Mucosa of gallbladder (tissue), 1 donor: Measurements from ENCODE around the gene RALY. TPM values are rescaled to one million over a fixed set of nuclear protein-coding genes. Genes with fewer than 3 reads are reported as not detected.

Experiments
- DNase-seq: peaks from one replicate; pipeline ENCODE4 v3.0.0-alpha.2; 2020; ENCODE audit warnings: low spot score
- total RNA-seq: library from RNA; stranded (reverse); gene quantifications from one replicate; pipeline ENCODE4 v1.2.1, GENCODE V29; 2021
- donor health status: DM: no; HTN: no; CAD: no.

Gene RALY
- total RNA-seq, 1 donor from 2014 or later, result 116 TPM

GRCh38 chr20:34047010-34047687 lies 53.4 kb downstream of the RALY start:
- DNase-seq, result no peak

GRCh38 chr20:34047917-34048316 lies 54.2 kb downstream of the RALY start:
- DNase-seq, result no peak

- DNase-seq, result no peak
Observed at GRCh38 chr20:34049389-34049788, 55.7 kb downstream of the RALY start.

GRCh38 chr20:34049897-34050695 lies 56.4 kb downstream of the RALY start:
- no peak for DNase-seq

- no peak for DNase-seq
Observed at GRCh38 chr20:34052414-34052813, 58.7 kb downstream of the RALY start.

GRCh38 chr20:34055290-34055689 lies 61.6 kb downstream of the RALY start:
- no peak for DNase-seq

- no peak for DNase-seq
Observed at GRCh38 chr20:34058831-34059230, 65.1 kb downstream of the RALY start.

GRCh38 chr20:34060970-34061369 lies 67.3 kb downstream of the RALY start:
- no peak for DNase-seq

GRCh38 chr20:34061695-34062094 lies 68.0 kb downstream of the RALY start:
- DNase-seq, result no peak

GRCh38 chr20:34062570-34063482 lies 69.1 kb downstream of the RALY start:
- no peak for DNase-seq

GRCh38 chr20:34064286-34064685 lies 70.6 kb downstream of the RALY start:
- DNase-seq, result no peak

- no peak for DNase-seq
Observed at GRCh38 chr20:34065260-34065659, 71.5 kb downstream of the RALY start.

- DNase-seq, result no peak
Observed at GRCh38 chr20:34066476-34067090, 72.9 kb downstream of the RALY start.

GRCh38 chr20:34068001-34068400 lies 74.3 kb downstream of the RALY start:
- no peak for DNase-seq

- DNase-seq, result peak; percentile 75
Observed at GRCh38 chr20:34069341-34070078, 75.8 kb downstream of the RALY start.

GRCh38 chr20:34070079-34070439 lies 76.3 kb downstream of the RALY start:
- no peak for DNase-seq

- no peak for DNase-seq
Observed at GRCh38 chr20:34070859-34071258, 77.1 kb downstream of the RALY start.

- no peak for DNase-seq
Observed at GRCh38 chr20:34072076-34072475, 78.4 kb downstream of the RALY start.

GRCh38 chr20:34072778-34073177 lies 79.1 kb downstream of the RALY start:
- no peak for DNase-seq

GRCh38 chr20:34074101-34074760 lies 80.5 kb downstream of the RALY start:
- DNase-seq, result no peak

- DNase-seq, result no peak
Observed at GRCh38 chr20:34075647-34076046, 81.9 kb downstream of the RALY start.
